Prostate gland (tissue), 2 donors: Measurements from ENCODE around the gene TRIO. TPM values are rescaled to one million over a fixed set of nuclear protein-coding genes. Genes with fewer than 3 reads are reported as not detected.

Source experiments
- DNase-seq: peaks from one replicate; pipeline ENCODE4 v3.0.0-alpha.2; 2019; ENCODE audit warnings: low spot score
- H3K27ac ChIP-seq, 2 donors: fragments of 200-600 bp; sonication (generic); 2 replicates each; pipeline ENCODE4 v1.5.1; 2017 to 2019
- H3K27me3 ChIP-seq: fragments of 200-600 bp; sonication (generic); replicated peaks from 2 replicates; pipeline ENCODE4 v1.5.1; 2019; ENCODE audit not compliant: insufficient read depth
- H3K36me3 ChIP-seq, 2 donors: fragments of 200-600 bp; sonication (generic); 1 replicate in 1 of 2; 2 replicates in 1 of 2; pipeline versions ENCODE4 v1.5.1 to v1.8.1; 2017 to 2019
- H3K4me1 ChIP-seq: fragments of 200-600 bp; sonication (generic); replicated peaks from 2 replicates; pipeline ENCODE4 v1.5.1; 2019
- H3K4me3 ChIP-seq, 2 donors: fragments of 200-600 bp; sonication (generic); 2 replicates each; pipeline ENCODE4 v1.5.1; 2017 to 2019
- H3K9me3 ChIP-seq: fragments of 200-600 bp; sonication (generic); 2 replicates; pipeline ENCODE4 v1.5.1; 2017
- POLR2A ChIP-seq: fragments of 450-650 bp; IDR thresholded peaks from one replicate; pipeline ENCODE4 v1.6.1; 2016; ENCODE audit warnings: antibody characterized with exemption, mild to moderate bottlenecking
- POLR2AphosphoS5 ChIP-seq: sonication (generic); formaldehyde crosslinking; IDR thresholded peaks from one replicate; pipeline ENCODE4 v1.6.1; 2017; ENCODE audit warnings: antibody characterized with exemption
- WGBS: methylation state at CpG from one replicate; pipeline ENCODE4 v1.1.5; 2018; 5-methylcytosine and 5-hydroxymethylcytosine counted together
- intact Hi-C: fragments of 100-400 bp; cut with DNase I; formaldehyde crosslinking; loops from one replicate; pipeline ENCODE4 v1.14.2; 2022
- total RNA-seq, 2 donors: library from RNA; depleted of rRNA; stranded (reverse); fragments of >200 nt; gene quantifications; one replicate each; pipeline ENCODE4 v1.1.0, GENCODE V29; 2016
- TF ChIP-seq, protein P1 (sequence below), 4 experiments: fragments of 200-600 bp in 2 of 4; fragments of 450-650 bp in 2 of 4; sonication (generic) in 2 of 4; IDR thresholded peaks; 1 replicate in 3 of 4; 2 replicates in 1 of 4; pipeline ENCODE4 v1.5.1; 2016 to 2019; ENCODE audit warnings: antibody characterized with exemption in 4 of 4, mild to moderate bottlenecking in 2 of 4, moderate library complexity in 2 of 4

The TRIO gene
- total RNA-seq, 2 donors from 2014 or later = 90.3 to 197 TPM

DNA sequence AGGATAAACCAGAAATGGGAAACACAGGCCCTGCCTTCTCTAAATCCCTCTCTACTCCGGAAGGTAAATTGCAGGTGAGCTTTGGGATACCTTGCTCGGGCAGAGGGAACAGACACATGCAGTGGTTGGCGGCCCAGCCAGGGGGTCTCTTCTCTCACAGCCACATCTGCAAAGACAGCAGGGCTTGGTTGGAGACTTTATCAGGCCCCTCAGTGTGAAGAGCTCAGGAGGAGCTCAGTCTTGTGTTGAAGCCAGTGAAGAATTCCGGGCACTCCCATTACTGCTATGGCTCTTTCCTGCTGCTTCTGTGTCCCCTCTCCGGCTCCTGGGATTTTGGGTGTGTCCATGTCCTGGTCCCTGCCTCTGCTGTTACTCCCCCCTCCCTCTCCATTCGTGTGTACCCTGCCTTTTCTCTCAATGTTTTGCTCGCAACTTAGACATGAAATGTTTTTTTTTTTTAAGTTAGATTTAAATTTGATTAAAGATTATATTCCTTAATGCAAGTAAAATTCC lies 99.8 kb downstream of the TRIO start:
- Histone ChIP-seq H3K27me3 (no peaks in the 10 kb centered on the region), H3K4me1 (no peaks in the 10 kb centered on the region), H3K36me3 (no peaks in the 10 kb centered on the region), H3K9me3 (no peaks in the 10 kb centered on the region), H3K4me3 (no peak overlapping the region), H3K27ac (no peak overlapping the region)
- TF ChIP-seq, protein P1, sequence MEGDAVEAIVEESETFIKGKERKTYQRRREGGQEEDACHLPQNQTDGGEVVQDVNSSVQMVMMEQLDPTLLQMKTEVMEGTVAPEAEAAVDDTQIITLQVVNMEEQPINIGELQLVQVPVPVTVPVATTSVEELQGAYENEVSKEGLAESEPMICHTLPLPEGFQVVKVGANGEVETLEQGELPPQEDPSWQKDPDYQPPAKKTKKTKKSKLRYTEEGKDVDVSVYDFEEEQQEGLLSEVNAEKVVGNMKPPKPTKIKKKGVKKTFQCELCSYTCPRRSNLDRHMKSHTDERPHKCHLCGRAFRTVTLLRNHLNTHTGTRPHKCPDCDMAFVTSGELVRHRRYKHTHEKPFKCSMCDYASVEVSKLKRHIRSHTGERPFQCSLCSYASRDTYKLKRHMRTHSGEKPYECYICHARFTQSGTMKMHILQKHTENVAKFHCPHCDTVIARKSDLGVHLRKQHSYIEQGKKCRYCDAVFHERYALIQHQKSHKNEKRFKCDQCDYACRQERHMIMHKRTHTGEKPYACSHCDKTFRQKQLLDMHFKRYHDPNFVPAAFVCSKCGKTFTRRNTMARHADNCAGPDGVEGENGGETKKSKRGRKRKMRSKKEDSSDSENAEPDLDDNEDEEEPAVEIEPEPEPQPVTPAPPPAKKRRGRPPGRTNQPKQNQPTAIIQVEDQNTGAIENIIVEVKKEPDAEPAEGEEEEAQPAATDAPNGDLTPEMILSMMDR (IDR thresholded peaks at IDR 0.05) = no peak
- 89% methylated on average over 7 of the region's 7 CpGs for WGBS
- no peak for DNase-seq
- intact Hi-C loops = no loop called here

- DNase-seq = no peak
Measured at GRCh38 chr5:14243766-14244165, 100.6 kb downstream of the TRIO start.

GRCh38 chr5:14244721-14245120 lies 101.6 kb downstream of the TRIO start:
- no peaks in the 10 kb centered on the region for H3K4me1 ChIP-seq
- DNase-seq = no peak
- no peaks in the 10 kb centered on the region for H3K9me3 ChIP-seq
- no peak overlapping the region for H3K4me3 ChIP-seq
- H3K36me3 ChIP-seq = no peaks in the 10 kb centered on the region
- no peaks in the 10 kb centered on the region for H3K27me3 ChIP-seq
- 83% methylated on average over 6 of the region's 6 CpGs for WGBS
- no peak overlapping the region for H3K27ac ChIP-seq
- intact Hi-C loops = no loop called here
- TF ChIP-seq POLR2AphosphoS5 (no peak), POLR2A (no peak)
- TF ChIP-seq, protein P1 (IDR thresholded peaks at IDR 0.05) = no peak

More at GRCh38 chr5:14243766-14244165, 100.6 kb downstream of the TRIO start:
- 91% methylated on average over 5 of the region's 5 CpGs for WGBS
- no peak overlapping the region for H3K4me3 ChIP-seq
- H3K4me1 ChIP-seq = no peaks in the 10 kb centered on the region
- no peak overlapping the region for H3K27ac ChIP-seq
- H3K36me3 ChIP-seq = no peaks in the 10 kb centered on the region
- no peaks in the 10 kb centered on the region for H3K27me3 ChIP-seq
- TF ChIP-seq POLR2A = no peak
- TF ChIP-seq, protein P1 (IDR thresholded peaks at IDR 0.05) = no peak
- no peak for TF ChIP-seq POLR2AphosphoS5
- no peaks in the 10 kb centered on the region for H3K9me3 ChIP-seq
- intact Hi-C loops = no loop called here

- intact Hi-C loops = no loop called here
- TF ChIP-seq POLR2A = no peak
- no peak for TF ChIP-seq POLR2AphosphoS5
- TF ChIP-seq, protein P1 (IDR thresholded peaks at IDR 0.05) = no peak
Measured at GRCh38 chr5:14245132-14245925, 102.2 kb downstream of the TRIO start.

More at GRCh38 chr5:14245132-14245925, 102.2 kb downstream of the TRIO start:
- Histone ChIP-seq H3K27me3 (no peaks in the 10 kb centered on the region), H3K9me3 (no peaks in the 10 kb centered on the region), H3K27ac (no peak overlapping the region), H3K36me3 (no peaks in the 10 kb centered on the region), H3K4me1 (no peaks in the 10 kb centered on the region), H3K4me3 (no peak overlapping the region)
- no peak for DNase-seq
- WGBS = 73% methylated on average over 13 of the region's 13 CpGs
